T-helper 1 cell (primary cell): ENCODE results near the gene TFAP2C.
A peak's percentile ranks its signal among the peaks of the same experiment; 100 is the strongest.

Experiments used
- DNase-seq, 5 donors: peaks; one replicate each; pipeline ENCODE4 v3.0.0-alpha.2; 2012 to 2020
- total RNA-seq, 4 donors: gene quantifications; one replicate each; lab custom pipeline; 2026; lab: John Stamatoyannopoulos, UW

Gene TFAP2C
- 0 reads per million in 4 donors for total RNA-seq

GRCh38 chr20:56628873-56629463, at the start of gene TFAP2C:
TFAP2C (plus strand) TSS chr20:56629306; CDS start chr20:56629545, 239 bp downstream.
- DNase-seq: peak in 1 of 5 donors; percentile 11

- no peak for DNase-seq
Observed at GRCh38 chr20:56580226-56580625, 48.9 kb upstream of the TFAP2C start.

GRCh38 chr20:56581701-56582100, 47.4 kb upstream of the TFAP2C start:
- no peak for DNase-seq

GRCh38 chr20:56582542-56582941, 46.6 kb upstream of the TFAP2C start:
- no peak for DNase-seq

- no peak for DNase-seq
Observed at GRCh38 chr20:56584916-56585315, 44.2 kb upstream of the TFAP2C start.

GRCh38 chr20:56587307-56588041, 41.6 kb upstream of the TFAP2C start:
- DNase-seq: no peak

- DNase-seq: no peak
Observed at GRCh38 chr20:56588996-56589395, 40.1 kb upstream of the TFAP2C start.

- no peak for DNase-seq
Observed at GRCh38 chr20:56589633-56590032, 39.5 kb upstream of the TFAP2C start.

GRCh38 chr20:56590888-56591287, 38.2 kb upstream of the TFAP2C start:
- DNase-seq: no peak

GRCh38 chr20:56592211-56592610, 36.9 kb upstream of the TFAP2C start:
- DNase-seq: no peak

- DNase-seq: no peak
Observed at GRCh38 chr20:56592817-56593216, 36.3 kb upstream of the TFAP2C start.

- DNase-seq: no peak
Observed at GRCh38 chr20:56595746-56596475, 33.2 kb upstream of the TFAP2C start.

GRCh38 chr20:56601166-56601565, 27.9 kb upstream of the TFAP2C start:
- DNase-seq: no peak

- DNase-seq: no peak
Observed at GRCh38 chr20:56604673-56605072, 24.4 kb upstream of the TFAP2C start.

GRCh38 chr20:56605261-56605996, 23.7 kb upstream of the TFAP2C start:
- no peak for DNase-seq

- no peak for DNase-seq
Observed at GRCh38 chr20:56606174-56606945, 22.7 kb upstream of the TFAP2C start.

- DNase-seq: no peak
Observed at GRCh38 chr20:56607061-56607704, 21.9 kb upstream of the TFAP2C start.

- no peak for DNase-seq
Observed at GRCh38 chr20:56608376-56608775, 20.7 kb upstream of the TFAP2C start.

- DNase-seq: no peak
Observed at GRCh38 chr20:56609321-56609720, 19.8 kb upstream of the TFAP2C start.

- no peak for DNase-seq
Observed at GRCh38 chr20:56610098-56610497, 19.0 kb upstream of the TFAP2C start.

- DNase-seq: no peak
Observed at GRCh38 chr20:56614196-56614595, 14.9 kb upstream of the TFAP2C start.

- no peak for DNase-seq
Observed at GRCh38 chr20:56616716-56617115, 12.4 kb upstream of the TFAP2C start.
